Activated T-cell treated with anti-CD3 and anti-CD28 coated beads, Interleukin-2, amount 50 U/mL, for 72 hours (primary cell): Measurements from ENCODE around the gene HIP1. TPM values are rescaled to one million over a fixed set of nuclear protein-coding genes. Genes with fewer than 3 reads are reported as not detected.
"Not testable (repeated sequence)": the region's sequence is repeated elsewhere in the genome, so short reads cannot be mapped to it uniquely, and the experiment has no call there.

ENCODE experiments used
- ATAC-seq, 2 donors: fragments of 150-1000 bp; cut with Tn5 transposase; replicated peaks in 1 of 2; 2 replicates each; pipeline ENCODE4 v1.10.0; 2021; ENCODE audit warnings: moderate library complexity in 2 of 2, mild to moderate bottlenecking in 1 of 2
- DNase-seq, 2 donors: peaks; one replicate each; pipeline ENCODE4 v3.0.0; 2021 to 2022; ENCODE audit warnings: mixed read lengths in 1 of 2
- H3K27ac Mint-ChIP-seq: one replicate; pipeline ENCODE4 v1.8.0; 2022; ENCODE audit warnings: mild to moderate bottlenecking, moderate library complexity, mixed read lengths
- H3K27me3 Mint-ChIP-seq: one replicate; pipeline ENCODE4 v1.8.0; 2022; ENCODE audit warnings: low read depth, mixed read lengths
- H3K36me3 Mint-ChIP-seq, 2 donors: one replicate each; pipeline ENCODE4 v1.8.0; 2022; ENCODE audit warnings: mixed read lengths in 2 of 2, mild to moderate bottlenecking in 1 of 2; ENCODE audit not compliant: insufficient read depth in 2 of 2
- H3K4me1 Mint-ChIP-seq: one replicate; pipeline ENCODE4 v1.8.0; 2022; ENCODE audit warnings: low read depth, mixed read lengths
- H3K4me3 Mint-ChIP-seq, 2 donors: one replicate each; pipeline ENCODE4 v1.8.0; 2022; ENCODE audit warnings: mild to moderate bottlenecking in 2 of 2, mixed read lengths in 2 of 2, moderate library complexity in 2 of 2
- H3K9me3 Mint-ChIP-seq, 2 donors: one replicate each; pipeline ENCODE4 v1.8.0; 2022; ENCODE audit warnings: mixed read lengths in 2 of 2
- total RNA-seq, 2 donors: library from RNA; stranded (reverse); gene quantifications; one replicate each; pipeline ENCODE4 v1.2.3, GENCODE V29; 2022

Gene HIP1
- total RNA-seq, 2 donors from 2014 or later: 10.9 to 11.4 TPM

DNA sequence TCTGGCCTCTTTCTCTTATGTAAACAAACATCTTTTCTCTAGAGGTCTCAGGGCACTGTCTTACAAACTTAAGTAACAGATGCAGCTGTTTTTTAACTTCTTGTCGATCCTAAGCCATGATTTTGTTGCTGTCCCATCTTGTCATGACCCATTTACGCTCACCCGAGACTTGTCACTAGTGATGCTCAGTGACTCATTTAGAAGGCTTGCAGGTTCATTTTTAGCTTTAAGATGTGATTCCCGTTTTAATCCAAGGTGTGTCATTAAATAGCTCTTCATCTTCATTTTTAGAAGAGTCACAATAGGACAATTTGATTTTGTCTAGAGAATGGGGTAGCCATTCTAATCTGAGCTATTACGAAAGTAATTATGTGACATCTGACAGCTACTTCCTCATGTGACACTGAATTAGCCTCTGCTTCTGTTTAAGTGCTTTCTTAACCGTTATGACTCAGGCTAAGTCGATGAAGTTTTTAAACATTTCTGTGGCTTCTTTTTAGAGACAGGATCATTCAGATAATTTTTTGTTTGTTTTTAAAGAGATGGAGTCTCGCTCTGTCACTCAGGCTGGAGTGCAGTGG, 203.9 kb downstream of the HIP1 start:
- ATAC-seq (peak; percentile 85 to 91), DNase-seq (no peak)
- no peaks in the 10 kb centered on the region for H3K9me3 Mint-ChIP-seq
- H3K27me3 Mint-ChIP-seq: no peaks in the 10 kb centered on the region
- peak overlapping the region in 1 of 2 donors; percentile 42 for H3K4me3 Mint-ChIP-seq
- H3K36me3 Mint-ChIP-seq: no peaks in the 10 kb centered on the region
- H3K4me1 Mint-ChIP-seq: peaks cover 10% of the 10 kb centered on the region
- peak overlapping the region; percentile 0 for H3K27ac Mint-ChIP-seq

DNA sequence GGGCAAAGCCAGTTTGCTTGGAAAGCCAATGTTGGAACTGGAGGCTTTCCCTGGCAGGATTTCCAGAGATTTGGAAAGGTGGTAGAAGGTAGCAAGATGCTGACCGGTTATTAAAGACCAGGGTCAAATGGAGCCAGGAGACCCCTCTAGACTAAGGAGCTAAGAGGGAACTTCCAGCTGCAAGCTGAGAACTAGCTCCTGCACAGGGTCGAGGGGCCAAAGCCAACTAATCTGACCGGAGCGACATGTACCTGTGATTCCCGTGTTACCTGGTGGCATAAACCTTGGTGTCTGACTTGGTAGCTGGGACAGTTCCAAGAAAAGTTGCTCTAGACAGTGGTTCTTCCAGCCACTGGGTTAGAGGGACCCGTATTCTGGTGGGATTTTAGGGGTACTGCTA, 204.8 kb downstream of the HIP1 start:
- H3K9me3 Mint-ChIP-seq: no peaks in the 10 kb centered on the region
- no peak overlapping the region for H3K4me3 Mint-ChIP-seq
- H3K4me1 Mint-ChIP-seq: peaks cover 10% of the 10 kb centered on the region
- ATAC-seq (no peak), DNase-seq (no peak)
- peak overlapping the region; percentile 43 for H3K27ac Mint-ChIP-seq
- H3K27me3 Mint-ChIP-seq: no peaks in the 10 kb centered on the region
- no peaks in the 10 kb centered on the region for H3K36me3 Mint-ChIP-seq

DNA sequence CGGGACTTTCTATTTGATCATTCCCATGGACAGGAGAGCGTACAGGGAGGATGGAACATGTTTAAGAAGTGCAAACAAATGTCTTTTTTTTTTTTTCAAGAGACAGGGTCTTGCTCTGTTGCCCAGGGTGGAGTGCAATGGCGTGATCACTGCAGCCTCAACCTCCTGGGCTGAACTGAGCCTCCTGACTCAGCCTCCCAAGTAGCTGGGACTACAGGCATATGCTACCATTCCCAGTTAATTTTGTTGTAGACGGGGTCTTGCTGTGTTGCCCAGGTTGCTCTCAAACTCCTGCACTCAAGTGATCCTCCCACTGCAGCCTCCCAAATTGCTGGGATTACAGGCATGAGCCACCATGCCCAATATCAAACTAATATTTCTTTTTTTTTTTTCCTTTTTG, 206.1 kb downstream of the HIP1 start:
- Mint-ChIP-seq H3K4me1 (peaks cover 16% of the 10 kb centered on the region), H3K9me3 (no peaks in the 10 kb centered on the region), H3K4me3 (no peak overlapping the region), H3K27ac (no peak overlapping the region), H3K27me3 (no peaks in the 10 kb centered on the region), H3K36me3 (no peaks in the 10 kb centered on the region)
- ATAC-seq (no peak), DNase-seq (no peak)

DNA sequence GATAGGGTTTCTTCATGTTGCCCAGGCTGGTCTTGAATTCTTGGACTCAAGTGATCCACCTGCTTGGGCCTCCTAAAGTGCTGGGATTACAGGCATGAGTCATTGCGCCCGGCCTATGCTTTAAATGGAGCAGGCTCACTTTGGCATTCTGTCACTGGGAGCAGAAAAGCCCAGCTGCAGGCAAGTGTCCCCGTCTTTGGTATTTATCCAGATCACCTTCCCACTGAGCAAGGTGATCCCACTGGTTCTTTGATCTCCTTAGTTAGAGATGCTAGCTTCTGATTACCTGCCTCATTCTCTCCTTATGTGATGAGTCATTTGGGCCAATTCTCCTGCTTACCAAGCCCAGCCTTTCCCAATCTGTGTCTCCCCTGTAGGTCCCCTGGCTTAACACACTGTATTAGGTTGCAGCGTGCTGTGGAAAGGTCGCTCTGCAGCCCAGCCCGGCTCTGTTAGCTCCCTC, 207.4 kb downstream of the HIP1 start:
- no peak overlapping the region for H3K27ac Mint-ChIP-seq
- ATAC-seq (no peak), DNase-seq (no peak)
- peaks cover 25% of the 10 kb centered on the region for H3K4me1 Mint-ChIP-seq
- no peaks in the 10 kb centered on the region for H3K9me3 Mint-ChIP-seq
- H3K4me3 Mint-ChIP-seq: no peak overlapping the region
- H3K27me3 Mint-ChIP-seq: no peaks in the 10 kb centered on the region
- H3K36me3 Mint-ChIP-seq: peaks cover 0 to 3% of the 10 kb centered on the region in 2 donors

DNA sequence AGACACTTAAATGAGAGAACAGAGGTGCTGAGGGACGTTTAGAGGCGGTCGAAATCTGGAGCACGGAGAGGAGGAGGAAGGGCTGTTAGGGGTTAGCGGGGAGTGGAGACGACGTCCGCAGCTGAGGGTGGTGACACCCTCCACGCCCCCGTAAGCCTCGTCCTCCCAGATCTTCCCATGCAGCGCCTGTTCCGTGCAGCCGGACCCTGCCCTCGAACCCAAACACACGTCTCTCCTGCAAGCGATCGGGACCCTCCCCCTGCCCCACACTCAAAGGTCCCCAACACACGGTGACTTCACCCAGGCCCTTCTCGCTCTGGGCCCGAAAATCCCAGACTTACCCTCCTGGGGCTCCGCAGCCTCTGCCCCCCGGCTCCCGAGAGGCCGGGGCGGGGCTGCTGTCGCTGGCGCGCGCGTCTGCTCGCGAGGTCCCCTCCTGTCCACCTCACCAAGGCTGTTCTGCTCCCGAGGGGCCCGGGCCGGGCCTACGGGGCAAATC, 211.5 kb downstream of the HIP1 start:
- peak; percentile 8 to 10 for DNase-seq
- H3K4me1 Mint-ChIP-seq: peaks cover 44% of the 10 kb centered on the region
- not testable (repeated sequence) for H3K27me3 Mint-ChIP-seq, ATAC-seq, H3K9me3 Mint-ChIP-seq
- H3K27ac Mint-ChIP-seq: peak overlapping the region; percentile 91
- peaks cover 8 to 19% of the 10 kb centered on the region in 2 donors for H3K36me3 Mint-ChIP-seq
- peak overlapping the region; percentile 95 to 98 for H3K4me3 Mint-ChIP-seq

DNA sequence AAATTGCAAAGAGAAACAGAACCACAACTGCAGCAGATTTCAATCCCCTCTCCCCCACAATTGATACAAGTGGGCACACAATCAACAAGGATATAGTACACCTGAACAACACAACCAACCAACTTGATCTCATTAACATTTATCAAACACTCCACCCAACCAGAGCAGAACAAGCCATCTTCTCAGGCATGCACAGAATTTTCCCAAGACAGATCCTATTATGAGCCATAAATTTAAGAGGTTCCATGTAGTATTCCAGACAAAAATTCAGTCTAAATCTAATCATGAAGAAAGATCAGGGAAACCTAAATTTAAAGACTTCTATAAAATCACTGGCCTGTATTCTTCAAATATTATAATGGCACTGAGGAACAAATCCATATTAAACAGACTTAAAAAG, 217.0 kb downstream of the HIP1 start:
- not testable (repeated sequence) for H3K27me3 Mint-ChIP-seq
- peaks cover 38% of the 10 kb centered on the region for H3K4me1 Mint-ChIP-seq
- H3K36me3 Mint-ChIP-seq: peaks cover 10 to 45% of the 10 kb centered on the region in 2 donors

DNA sequence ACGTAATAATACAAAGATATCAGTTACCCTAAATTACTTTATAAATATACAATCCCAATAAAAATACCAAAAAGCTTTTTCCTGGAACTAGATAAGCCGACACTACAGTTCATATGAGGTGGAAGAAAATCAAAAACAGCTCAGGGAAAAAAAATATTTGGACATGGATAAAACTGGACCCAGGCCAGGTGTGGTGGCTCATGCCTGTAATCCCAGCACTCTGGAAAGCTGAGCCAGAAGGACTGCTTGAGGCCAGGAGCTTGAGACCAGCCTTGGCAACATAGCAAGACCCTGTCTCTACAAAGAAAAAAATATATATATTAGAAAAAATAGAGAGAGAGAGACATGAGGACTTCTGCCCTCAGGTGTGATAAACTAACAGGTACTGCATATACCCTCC, 219.9 kb downstream of the HIP1 start:
- peaks cover 17% of the 10 kb centered on the region for H3K4me1 Mint-ChIP-seq
- H3K4me3 Mint-ChIP-seq, DNase-seq, H3K27me3 Mint-ChIP-seq, ATAC-seq, H3K27ac Mint-ChIP-seq, H3K9me3 Mint-ChIP-seq: not testable (repeated sequence)
- peaks cover 6 to 39% of the 10 kb centered on the region in 2 donors for H3K36me3 Mint-ChIP-seq

More for the DNA sequence above, 217.0 kb downstream of the HIP1 start:
- H3K9me3 Mint-ChIP-seq, H3K4me3 Mint-ChIP-seq, H3K27ac Mint-ChIP-seq, DNase-seq, ATAC-seq: not testable (repeated sequence)

DNA sequence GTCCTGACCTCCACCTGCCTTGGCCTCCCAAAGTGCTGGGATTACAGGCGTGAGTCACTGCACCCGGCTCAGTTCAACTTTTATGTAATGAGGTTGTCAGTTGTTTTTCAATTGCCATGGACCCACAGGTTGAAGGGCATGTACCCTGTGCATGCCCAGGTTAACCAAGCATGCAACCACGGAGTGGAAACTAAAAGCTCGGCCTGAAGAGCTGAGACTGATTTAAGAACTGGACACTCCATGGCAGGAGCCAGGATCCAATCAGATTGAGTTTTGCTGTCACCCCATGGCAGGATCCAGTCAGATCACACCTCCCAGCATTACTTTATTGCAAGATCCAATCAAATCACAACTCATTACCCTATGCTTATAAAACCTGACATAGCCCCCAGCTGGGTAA, 229.7 kb downstream of the HIP1 start:
- H3K36me3 Mint-ChIP-seq, DNase-seq, H3K4me3 Mint-ChIP-seq, H3K4me1 Mint-ChIP-seq, H3K9me3 Mint-ChIP-seq, H3K27me3 Mint-ChIP-seq, H3K27ac Mint-ChIP-seq, ATAC-seq: not testable (repeated sequence)

DNA sequence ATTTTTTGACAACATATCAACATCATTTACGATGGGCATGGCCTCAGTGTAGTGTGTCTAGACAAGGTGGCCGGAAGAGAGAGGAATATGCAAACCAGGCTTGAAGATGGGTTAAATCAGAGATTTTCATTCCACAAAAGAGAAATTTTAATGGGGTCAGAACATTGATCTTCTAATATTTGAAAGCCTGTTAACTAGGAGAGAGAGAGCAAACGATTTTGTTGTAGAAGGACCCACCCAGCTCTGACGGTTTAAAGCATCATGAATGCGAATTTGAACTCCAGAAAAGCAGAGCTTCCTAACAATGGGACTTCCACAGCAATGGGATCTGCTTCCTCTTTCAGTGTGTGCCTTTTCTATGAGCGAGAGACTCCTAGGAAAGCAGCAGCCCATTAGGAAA, 246.7 kb downstream of the HIP1 start, which contains the start of gene SPDYE5:
Gene SPDYE5 (plus strand): TSS at position 301 of the 400 bp plus-strand sequence. CDS start 1,728 bp downstream, outside the sequence.
- not testable (repeated sequence) for ATAC-seq, H3K27ac Mint-ChIP-seq, DNase-seq, H3K4me3 Mint-ChIP-seq, H3K27me3 Mint-ChIP-seq, H3K9me3 Mint-ChIP-seq, H3K4me1 Mint-ChIP-seq, H3K36me3 Mint-ChIP-seq

DNA sequence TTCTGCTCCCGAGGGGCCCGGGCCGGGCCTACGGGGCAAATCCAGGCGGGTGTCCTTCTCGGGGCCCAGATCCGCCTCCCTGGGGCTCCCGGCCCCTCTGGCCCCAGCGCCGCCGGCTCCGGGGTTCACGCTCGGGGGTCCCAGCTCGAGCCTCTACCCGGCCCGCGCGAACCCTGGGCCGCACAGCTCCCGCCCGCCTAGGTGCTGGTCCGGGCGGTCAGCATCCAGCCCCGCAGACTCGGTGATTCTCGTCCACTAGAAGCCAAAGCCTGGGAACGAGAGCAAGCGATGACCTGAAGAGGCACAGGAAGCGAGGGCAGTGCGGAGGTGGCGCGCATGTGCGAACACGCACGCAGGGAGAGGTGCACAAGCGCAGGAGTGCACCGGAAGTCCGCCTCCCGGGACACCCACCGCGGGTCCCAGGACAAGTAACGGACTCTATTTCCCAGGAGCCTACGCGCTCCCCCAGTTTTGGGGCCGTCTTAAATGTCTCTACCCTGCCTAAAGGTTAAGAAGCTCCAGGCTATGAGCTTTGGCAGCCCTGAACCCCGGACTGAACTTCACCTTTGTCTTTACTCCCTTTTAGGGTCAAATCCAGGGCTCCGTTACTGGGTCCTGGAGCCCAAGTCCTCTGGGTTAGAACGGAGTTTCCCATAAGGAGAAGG, 252.6 kb downstream of the HIP1 start, which contains the start of gene POM121C:
Gene POM121C (minus strand): TSS at position 321 of the 665 bp plus-strand sequence. CDS start 44,803 bp downstream, outside the sequence.
- not testable (repeated sequence) for H3K27me3 Mint-ChIP-seq, H3K4me1 Mint-ChIP-seq, H3K9me3 Mint-ChIP-seq, H3K36me3 Mint-ChIP-seq
- H3K4me3 Mint-ChIP-seq: peak within 1 kb of the TSS; percentile 94 to 95
- DNase-seq (peak; percentile 90 to 91), ATAC-seq (peak; percentile 100)
- H3K27ac Mint-ChIP-seq: peak within 1 kb of the TSS; percentile 79

DNA sequence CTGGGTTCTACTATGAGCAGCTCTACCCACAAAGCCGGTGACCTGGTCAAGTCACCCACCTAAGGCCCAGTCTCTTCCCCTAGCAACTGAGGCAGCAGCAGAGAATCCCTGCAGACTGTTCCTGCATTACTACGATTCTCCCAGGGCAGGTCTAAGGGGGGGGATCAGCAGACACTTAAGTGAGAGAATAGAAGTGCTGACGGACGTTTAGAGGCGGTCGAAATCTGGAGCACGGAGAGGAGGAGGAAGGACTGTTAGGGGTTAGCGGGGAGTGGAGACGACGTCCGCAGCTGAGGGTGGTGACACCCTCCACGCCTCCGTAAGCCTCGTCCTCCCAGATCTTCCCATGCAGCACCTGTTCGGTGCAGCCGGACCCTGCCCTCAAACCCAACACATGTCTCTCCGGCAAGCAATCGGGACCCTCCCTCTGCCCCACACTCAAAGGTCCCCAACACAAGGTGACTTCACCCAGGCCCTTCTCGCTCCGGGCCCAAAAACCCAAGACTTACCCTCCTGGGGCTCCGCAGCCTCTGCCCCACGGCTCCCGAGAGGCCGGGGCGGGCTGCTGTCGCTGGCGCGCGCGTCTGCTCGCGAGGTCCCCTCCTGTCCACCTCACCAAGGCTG, 253.3 kb downstream of the HIP1 start:
- ATAC-seq: peak in 1 of 2 donors; percentile 4
- H3K4me1 Mint-ChIP-seq, H3K9me3 Mint-ChIP-seq, H3K27me3 Mint-ChIP-seq, H3K36me3 Mint-ChIP-seq: not testable (repeated sequence)
- peak; percentile 2 to 9 for DNase-seq
- H3K27ac Mint-ChIP-seq: peak overlapping the region; percentile 77
- peak overlapping the region; percentile 94 to 95 for H3K4me3 Mint-ChIP-seq
